H9 (cell line): ENCODE measurements around the gene MTURN. TPM values are rescaled to one million over a fixed set of nuclear protein-coding genes. Genes with fewer than 3 reads are reported as not detected.

Experiments used
- DNase-seq: peaks from one replicate; pipeline ENCODE4 v3.0.0-alpha.2; 2017
- H2AFZ ChIP-seq: one replicate; pipeline ENCODE4 v1.6.1; 2013; ENCODE audit warnings: mild to moderate bottlenecking, low read length, control low read depth, moderate library complexity
- H2AK5ac ChIP-seq: 2 replicates; pipeline ENCODE4 v1.6.1; 2013; ENCODE audit warnings: low read length, control low read depth, mixed read lengths; ENCODE audit not compliant: insufficient read length
- H2BK120ac ChIP-seq: one replicate; pipeline ENCODE4 v1.6.1; 2013; ENCODE audit warnings: low read depth, mild to moderate bottlenecking, low read length, control low read depth, inconsistent platforms; ENCODE audit not compliant: poor library complexity, severe bottlenecking
- H2BK12ac ChIP-seq: 2 replicates; pipeline ENCODE4 v1.6.1; 2013; ENCODE audit warnings: low read length, control low read depth, mixed read lengths, low read depth; ENCODE audit not compliant: insufficient read length
- H2BK15ac ChIP-seq: 2 replicates; pipeline ENCODE4 v1.6.1; 2013; ENCODE audit warnings: low read depth, low read length, control low read depth
- H2BK20ac ChIP-seq: one replicate; pipeline ENCODE4 v1.6.1; 2013; ENCODE audit warnings: low read depth, mild to moderate bottlenecking, low read length, control low read depth, inconsistent platforms; ENCODE audit not compliant: poor library complexity, severe bottlenecking
- H2BK5ac ChIP-seq: 2 replicates; pipeline ENCODE4 v1.6.1; 2013; ENCODE audit warnings: low read length, control low read depth, mixed read lengths; ENCODE audit not compliant: insufficient read length
- H3K14ac ChIP-seq: 2 replicates; pipeline ENCODE4 v1.6.1; 2013; ENCODE audit warnings: low read length, control low read depth; ENCODE audit not compliant: insufficient read depth
- H3K18ac ChIP-seq: 2 replicates; pipeline ENCODE4 v1.6.1; 2013; ENCODE audit warnings: low read depth, mild to moderate bottlenecking, mixed read lengths, low read length, control low read depth; ENCODE audit not compliant: insufficient read length
- H3K23ac ChIP-seq: 2 replicates; pipeline ENCODE4 v1.6.1; 2013; ENCODE audit warnings: low read length, control low read depth, mixed read lengths, low read depth; ENCODE audit not compliant: insufficient read length
- H3K23me2 ChIP-seq: 2 replicates; pipeline ENCODE4 v1.6.1; 2013; ENCODE audit warnings: low read depth, mild to moderate bottlenecking, mixed read lengths, low read length, control low read depth; ENCODE audit not compliant: insufficient read length, poor library complexity, severe bottlenecking
- H3K27ac ChIP-seq: 2 replicates; pipeline ENCODE4 v1.5.1; 2013; ENCODE audit warnings: low read length, control low read depth, mixed read lengths, low read depth; ENCODE audit not compliant: insufficient read length
- H3K27me3 ChIP-seq: 2 replicates; pipeline ENCODE4 v1.6.1; 2013; ENCODE audit warnings: low read length, control low read depth, inconsistent platforms; ENCODE audit not compliant: insufficient read depth
- H3K4ac ChIP-seq: 2 replicates; pipeline ENCODE4 v1.6.1; 2013; ENCODE audit warnings: low read depth, mild to moderate bottlenecking, control low read depth, inconsistent platforms, low read length, moderate library complexity
- H3K4me1 ChIP-seq: 2 replicates; pipeline ENCODE4 v1.6.1; 2013; ENCODE audit warnings: low read length, control low read depth, inconsistent platforms; ENCODE audit not compliant: insufficient read depth
- H3K4me2 ChIP-seq: 2 replicates; pipeline ENCODE4 v1.6.1; 2013; ENCODE audit warnings: low read length, control low read depth, mixed read lengths; ENCODE audit not compliant: insufficient read length, insufficient read depth
- H3K56ac ChIP-seq: 2 replicates; pipeline ENCODE4 v1.6.1; 2013; ENCODE audit warnings: low read depth, mild to moderate bottlenecking, mixed read lengths, low read length, control low read depth; ENCODE audit not compliant: insufficient read length
- H3K79me1 ChIP-seq: 2 replicates; pipeline ENCODE4 v1.6.1; 2013; ENCODE audit warnings: low read depth, mild to moderate bottlenecking, moderate library complexity, low read length, control low read depth, inconsistent platforms; ENCODE audit not compliant: insufficient read depth, poor library complexity, severe bottlenecking
- H3K79me2 ChIP-seq: 2 replicates; pipeline ENCODE4 v1.6.1; 2013; ENCODE audit warnings: low read length, control low read depth, inconsistent platforms; ENCODE audit not compliant: insufficient read depth
- H3K9ac ChIP-seq: 2 replicates; pipeline ENCODE4 v1.6.1; 2013; ENCODE audit warnings: low read length, control low read depth, mixed read lengths; ENCODE audit not compliant: insufficient read length; ENCODE audit errors: extremely low read depth
- H3K9me3 ChIP-seq: one replicate; pipeline ENCODE4 v1.6.1; 2013; ENCODE audit warnings: low read depth, low read length, inconsistent platforms; ENCODE audit not compliant: control insufficient read depth
- H3T11ph ChIP-seq: one replicate; pipeline ENCODE4 v1.6.1; 2013; ENCODE audit warnings: mild to moderate bottlenecking, low read length, control low read depth, inconsistent platforms
- H4K20me1 ChIP-seq: one replicate; pipeline ENCODE4 v1.6.1; 2013; ENCODE audit not compliant: control insufficient read depth, insufficient read length, insufficient read depth
- H4K5ac ChIP-seq: 2 replicates; pipeline ENCODE4 v1.6.1; 2013; ENCODE audit warnings: low read depth, mild to moderate bottlenecking, mixed read lengths, low read length, control low read depth; ENCODE audit not compliant: insufficient read length
- H4K8ac ChIP-seq: replicated peaks from 2 replicates; pipeline ENCODE4 v1.6.1; 2013; ENCODE audit warnings: low read length, control low read depth, mixed read lengths, low read depth; ENCODE audit not compliant: insufficient read length
- H4K91ac ChIP-seq: 2 replicates; pipeline ENCODE4 v1.6.1; 2013; ENCODE audit warnings: low read depth, mild to moderate bottlenecking, moderate library complexity, mixed read lengths, low read length, control low read depth; ENCODE audit not compliant: insufficient read length
- H3K27ac Mint-ChIP-seq, 3 experiments: 2 replicates in 2 of 3; 3 replicates in 1 of 3; pipeline ENCODE4 v1.8.0; 2020 to 2021; ENCODE audit warnings: mixed read lengths in 3 of 3, mild to moderate bottlenecking in 1 of 3, moderate library complexity in 1 of 3
- H3K27me3 Mint-ChIP-seq: 2 replicates; pipeline ENCODE4 v1.8.0; 2021; ENCODE audit warnings: low read depth, mild to moderate bottlenecking, moderate library complexity, mixed read lengths
- H3K36me3 Mint-ChIP-seq, 3 experiments: 2 replicates in 2 of 3; 3 replicates in 1 of 3; pipeline ENCODE4 v1.8.0; 2020 to 2021; ENCODE audit warnings: low read depth in 3 of 3, mixed read lengths in 3 of 3; ENCODE audit not compliant: insufficient read depth in 1 of 3
- H3K4me1 Mint-ChIP-seq, 2 experiments: 2 replicates each; pipeline ENCODE4 v1.8.0; 2020; ENCODE audit warnings: mixed read lengths in 2 of 2
- H3K4me3 Mint-ChIP-seq, 2 experiments: 2 replicates in 1 of 2; 3 replicates in 1 of 2; pipeline ENCODE4 v1.8.0; 2020 to 2021; ENCODE audit warnings: mild to moderate bottlenecking in 2 of 2, mixed read lengths in 2 of 2, moderate library complexity in 1 of 2
- H3K9me3 Mint-ChIP-seq, 2 experiments: 2 replicates in 1 of 2; 3 replicates in 1 of 2; pipeline ENCODE4 v1.8.0; 2020; ENCODE audit warnings: mild to moderate bottlenecking in 2 of 2, mixed read lengths in 2 of 2, moderate library complexity in 1 of 2
- WGBS: extraction: QIAGEN DNeasy Blood & Tissue Kit; methylation state at CpG from one replicate; pipeline ENCODE4 v1.1.7; 2013; ENCODE audit warnings: missing lambda C conversion rate, low lambda C conversion rate, mixed read lengths; ENCODE audit not compliant: insufficient read length; ENCODE audit errors: extremely low coverage; 5-methylcytosine and 5-hydroxymethylcytosine counted together
- total RNA-seq: library from RNA; stranded (reverse); gene quantifications from 2 replicates; pipeline ENCODE4 v1.2.1, GENCODE V29; 2021
- TF ChIP-seq, protein P1 (sequence below): fragments of 200-600 bp; sonication (generic); conservative IDR thresholded peaks from 3 replicates; pipeline ENCODE4 v1.8.0; 2021; ENCODE audit warnings: antibody characterized with exemption, mild to moderate bottlenecking

The MTURN gene
- total RNA-seq, 1 experiment from 2014 or later = 3.4 TPM

DNA sequence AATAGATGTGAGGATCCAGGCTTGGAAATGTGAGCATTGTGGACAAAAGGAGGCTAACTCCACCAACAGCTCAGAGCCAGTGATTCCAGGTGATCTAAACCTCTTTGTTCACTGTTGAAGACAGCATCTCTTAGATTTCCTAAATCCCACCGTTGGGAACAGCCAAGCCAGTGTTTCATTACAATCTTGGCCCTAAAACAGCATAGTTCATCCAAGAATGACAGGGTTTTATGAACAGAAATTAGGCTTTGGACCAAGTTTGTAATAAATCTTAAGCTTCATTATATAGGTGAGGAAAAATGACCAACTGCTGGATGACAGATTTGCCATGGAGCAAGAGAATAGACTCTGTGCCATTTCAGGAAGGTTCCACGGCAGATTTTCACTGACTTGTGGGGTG, 65.8 kb downstream of the MTURN start:
- Histone ChIP-seq H2AFZ (no peak overlapping the region), H2BK5ac (no peak overlapping the region), H4K5ac (no peak overlapping the region), H2AK5ac (no peak overlapping the region), H2BK20ac (no peak overlapping the region), H3K23ac (no peak overlapping the region), H3T11ph (no peak overlapping the region), H3K14ac (no peak overlapping the region), H2BK120ac (no peak overlapping the region), H3K18ac (no peak overlapping the region), H2BK12ac (no peak overlapping the region), H4K8ac (no peak overlapping the region), H3K56ac (no peak overlapping the region), H3K79me2 (no peaks in the 10 kb centered on the region), H3K27me3 (no peaks in the 10 kb centered on the region), H3K4ac (no peak overlapping the region), H3K79me1 (no peaks in the 10 kb centered on the region), H3K4me1 (no peaks in the 10 kb centered on the region), H3K27ac (no peak overlapping the region), H4K91ac (no peak overlapping the region), H3K23me2 (no peaks in the 10 kb centered on the region), H2BK15ac (no peak overlapping the region), H3K9ac (no peak overlapping the region), H3K4me2 (no peak overlapping the region), H3K9me3 (peaks cover 10% of the 10 kb centered on the region), H4K20me1 (no peaks in the 10 kb centered on the region)
- Mint-ChIP-seq H3K27me3 (peaks cover 5% of the 10 kb centered on the region), H3K36me3 (peaks cover 11 to 29% (median 25%) of the 10 kb centered on the region in 3 experiments), H3K27ac (no peak overlapping the region), H3K9me3 (peaks cover 26 to 30% of the 10 kb centered on the region in 2 experiments), H3K4me1 (no peaks in the 10 kb centered on the region), H3K4me3 (no peak overlapping the region)
- WGBS = no CpG with 5 or more reads among the region's 2 CpGs
- DNase-seq = no peak
- TF ChIP-seq, protein P1, sequence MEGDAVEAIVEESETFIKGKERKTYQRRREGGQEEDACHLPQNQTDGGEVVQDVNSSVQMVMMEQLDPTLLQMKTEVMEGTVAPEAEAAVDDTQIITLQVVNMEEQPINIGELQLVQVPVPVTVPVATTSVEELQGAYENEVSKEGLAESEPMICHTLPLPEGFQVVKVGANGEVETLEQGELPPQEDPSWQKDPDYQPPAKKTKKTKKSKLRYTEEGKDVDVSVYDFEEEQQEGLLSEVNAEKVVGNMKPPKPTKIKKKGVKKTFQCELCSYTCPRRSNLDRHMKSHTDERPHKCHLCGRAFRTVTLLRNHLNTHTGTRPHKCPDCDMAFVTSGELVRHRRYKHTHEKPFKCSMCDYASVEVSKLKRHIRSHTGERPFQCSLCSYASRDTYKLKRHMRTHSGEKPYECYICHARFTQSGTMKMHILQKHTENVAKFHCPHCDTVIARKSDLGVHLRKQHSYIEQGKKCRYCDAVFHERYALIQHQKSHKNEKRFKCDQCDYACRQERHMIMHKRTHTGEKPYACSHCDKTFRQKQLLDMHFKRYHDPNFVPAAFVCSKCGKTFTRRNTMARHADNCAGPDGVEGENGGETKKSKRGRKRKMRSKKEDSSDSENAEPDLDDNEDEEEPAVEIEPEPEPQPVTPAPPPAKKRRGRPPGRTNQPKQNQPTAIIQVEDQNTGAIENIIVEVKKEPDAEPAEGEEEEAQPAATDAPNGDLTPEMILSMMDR = no peak
